ENCODE data around the gene FOXN3. TPM values are rescaled to one million over a fixed set of nuclear protein-coding genes. Genes with fewer than 3 reads are reported as not detected.

The FOXN3 gene
- total RNA-seq, 2 donors from 2014 or later = 53.9 to 141 TPM

DNA sequence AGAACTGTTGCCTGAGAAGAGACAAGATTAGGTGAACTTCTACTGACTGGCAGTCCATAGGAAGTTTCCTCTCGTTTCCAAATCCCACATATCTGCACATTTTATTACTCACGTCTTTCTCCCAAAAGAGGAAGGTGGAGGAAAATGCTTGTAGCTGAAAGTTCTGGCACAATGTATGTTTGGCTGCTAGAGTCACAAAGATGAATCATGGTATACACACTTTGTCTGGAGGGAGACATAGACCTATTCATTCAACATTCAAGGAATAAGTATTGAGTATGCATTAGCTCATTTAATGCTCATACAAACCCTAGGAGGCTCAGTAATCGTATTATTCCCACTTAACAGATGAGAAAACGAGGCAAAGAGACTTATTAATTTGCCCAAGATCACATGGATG, 291.8 kb downstream of the FOXN3 start:
- no peaks in the 10 kb centered on the region for H3K27me3 ChIP-seq (replicated peaks; ENCODE audit: insufficient read depth)
- WGBS = 69% methylated on average over 4 of the region's 4 CpGs
- intact Hi-C loops (cut with DNase I) = no loop called here
- no peaks in the 10 kb centered on the region for H3K4me1 ChIP-seq (replicated peaks)
- H3K9me3 ChIP-seq = no peaks in the 10 kb centered on the region
- H3K4me3 ChIP-seq = no peak overlapping the region
- DNase-seq (ENCODE audit: low spot score) = no peak
- H3K27ac ChIP-seq = no peak overlapping the region
- no peak for TF ChIP-seq POLR2AphosphoS5 (IDR thresholded peaks at IDR 0.05)
- no peak for TF ChIP-seq POLR2A (IDR thresholded peaks at IDR 0.05)
- H3K36me3 ChIP-seq = no peaks in the 10 kb centered on the region

DNA sequence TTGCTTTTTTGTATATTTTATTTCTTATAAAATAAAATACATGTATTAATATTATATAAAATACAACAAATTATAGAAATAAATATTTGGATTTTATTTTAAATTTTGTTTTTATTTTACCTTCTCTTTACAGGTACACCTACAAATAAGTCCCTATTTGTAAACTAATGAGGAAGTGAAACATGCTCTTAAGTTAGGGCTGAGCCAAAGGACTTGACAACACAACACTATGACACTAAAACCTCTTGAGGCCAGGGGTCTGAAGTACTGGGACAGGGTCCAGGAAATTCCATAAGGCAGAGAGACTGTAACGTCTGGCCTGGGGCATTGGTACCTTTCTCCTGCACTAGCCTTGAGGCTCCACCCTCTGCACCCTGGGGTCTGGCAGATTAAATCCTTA, 293.2 kb downstream of the FOXN3 start:
- intact Hi-C loops (cut with DNase I) = no loop called here
- Histone ChIP-seq H3K4me1 (replicated peaks) (no peaks in the 10 kb centered on the region), H3K27me3 (replicated peaks; ENCODE audit: insufficient read depth) (no peaks in the 10 kb centered on the region), H3K36me3 (no peaks in the 10 kb centered on the region), H3K4me3 (no peak overlapping the region), H3K27ac (no peak overlapping the region), H3K9me3 (no peaks in the 10 kb centered on the region)
- no peak for DNase-seq (ENCODE audit: low spot score)
- WGBS = 65% methylated on average over 1 of the region's 1 CpG
- TF ChIP-seq POLR2A (IDR thresholded peaks at IDR 0.05) (no peak), POLR2AphosphoS5 (IDR thresholded peaks at IDR 0.05) (no peak)
- TF ChIP-seq, protein P1, sequence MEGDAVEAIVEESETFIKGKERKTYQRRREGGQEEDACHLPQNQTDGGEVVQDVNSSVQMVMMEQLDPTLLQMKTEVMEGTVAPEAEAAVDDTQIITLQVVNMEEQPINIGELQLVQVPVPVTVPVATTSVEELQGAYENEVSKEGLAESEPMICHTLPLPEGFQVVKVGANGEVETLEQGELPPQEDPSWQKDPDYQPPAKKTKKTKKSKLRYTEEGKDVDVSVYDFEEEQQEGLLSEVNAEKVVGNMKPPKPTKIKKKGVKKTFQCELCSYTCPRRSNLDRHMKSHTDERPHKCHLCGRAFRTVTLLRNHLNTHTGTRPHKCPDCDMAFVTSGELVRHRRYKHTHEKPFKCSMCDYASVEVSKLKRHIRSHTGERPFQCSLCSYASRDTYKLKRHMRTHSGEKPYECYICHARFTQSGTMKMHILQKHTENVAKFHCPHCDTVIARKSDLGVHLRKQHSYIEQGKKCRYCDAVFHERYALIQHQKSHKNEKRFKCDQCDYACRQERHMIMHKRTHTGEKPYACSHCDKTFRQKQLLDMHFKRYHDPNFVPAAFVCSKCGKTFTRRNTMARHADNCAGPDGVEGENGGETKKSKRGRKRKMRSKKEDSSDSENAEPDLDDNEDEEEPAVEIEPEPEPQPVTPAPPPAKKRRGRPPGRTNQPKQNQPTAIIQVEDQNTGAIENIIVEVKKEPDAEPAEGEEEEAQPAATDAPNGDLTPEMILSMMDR (IDR thresholded peaks at IDR 0.05) = no peak

DNA sequence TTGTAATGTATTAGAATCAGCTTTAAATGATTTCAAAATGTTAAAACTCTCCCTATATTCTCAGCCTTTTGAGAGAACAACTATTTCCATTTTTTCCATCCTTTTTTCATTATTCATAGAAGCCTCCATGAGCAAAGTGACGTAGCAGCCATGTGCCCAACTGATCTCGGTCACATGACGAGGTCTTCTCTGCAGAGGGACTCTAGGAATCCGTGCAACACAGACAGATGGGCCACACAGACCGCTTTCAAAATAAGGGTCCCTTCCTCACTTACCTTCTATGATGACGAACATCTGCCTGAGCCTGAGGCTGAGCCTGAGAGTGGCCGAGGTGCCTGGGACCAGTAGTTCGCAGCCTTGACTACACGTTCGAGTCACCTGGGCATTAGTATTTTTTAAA, 293.8 kb downstream of the FOXN3 start:
- Histone ChIP-seq H3K4me1 (replicated peaks) (no peaks in the 10 kb centered on the region), H3K4me3 (no peak overlapping the region), H3K27ac (no peak overlapping the region), H3K36me3 (no peaks in the 10 kb centered on the region), H3K27me3 (replicated peaks; ENCODE audit: insufficient read depth) (no peaks in the 10 kb centered on the region), H3K9me3 (no peaks in the 10 kb centered on the region)
- intact Hi-C loops (cut with DNase I) = no loop called here
- TF ChIP-seq POLR2A (IDR thresholded peaks at IDR 0.05) = no peak
- TF ChIP-seq, protein P1 (IDR thresholded peaks at IDR 0.05) = no peak
- no peak for TF ChIP-seq POLR2AphosphoS5 (IDR thresholded peaks at IDR 0.05)
- WGBS = 93% methylated on average over 10 of the region's 10 CpGs
- DNase-seq (ENCODE audit: low spot score) = no peak

DNA sequence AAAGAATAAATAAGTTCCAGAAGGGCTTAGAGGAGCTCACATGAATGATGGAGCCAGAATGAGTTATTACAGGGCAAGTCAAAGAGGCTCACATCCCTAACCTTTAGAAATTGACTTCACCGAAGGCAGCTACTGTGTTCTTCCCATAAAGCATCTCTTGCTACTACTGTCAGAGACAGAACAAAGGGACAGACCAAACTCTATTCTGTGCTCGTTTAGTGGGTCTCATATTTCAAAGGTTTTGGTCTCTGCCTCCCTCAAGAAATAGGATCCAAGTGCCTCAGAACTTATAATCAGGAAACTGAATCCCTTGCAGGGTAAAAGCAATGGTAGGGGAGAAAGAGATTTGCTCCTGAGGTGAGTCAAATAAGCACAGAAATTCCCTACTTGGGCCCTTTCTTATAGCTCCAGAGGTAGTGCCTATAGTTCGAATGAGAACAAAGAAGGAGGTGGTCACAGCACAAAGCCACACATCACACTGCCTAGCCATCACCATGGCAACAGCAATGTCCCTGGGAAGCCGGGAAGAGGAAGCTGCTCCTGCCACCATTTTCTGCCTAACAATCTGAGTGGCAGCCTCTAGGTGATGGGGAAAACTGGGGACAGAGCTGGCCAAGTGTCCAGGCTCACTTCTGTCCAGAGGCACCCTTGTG, 294.9 kb downstream of the FOXN3 start:
- Histone ChIP-seq H3K27ac (no peak overlapping the region), H3K36me3 (no peaks in the 10 kb centered on the region), H3K4me3 (no peak overlapping the region), H3K4me1 (replicated peaks) (no peaks in the 10 kb centered on the region), H3K27me3 (replicated peaks; ENCODE audit: insufficient read depth) (no peaks in the 10 kb centered on the region), H3K9me3 (no peaks in the 10 kb centered on the region)
- 19% methylated on average over 4 of the region's 4 CpGs for WGBS
- TF ChIP-seq POLR2AphosphoS5 (IDR thresholded peaks at IDR 0.05) = no peak
- TF ChIP-seq, protein P1 (IDR thresholded peaks at IDR 0.05) = no peak
- no peak for TF ChIP-seq POLR2A (IDR thresholded peaks at IDR 0.05)
- no peak for DNase-seq (ENCODE audit: low spot score)
- intact Hi-C loops (cut with DNase I) = no loop called here

DNA sequence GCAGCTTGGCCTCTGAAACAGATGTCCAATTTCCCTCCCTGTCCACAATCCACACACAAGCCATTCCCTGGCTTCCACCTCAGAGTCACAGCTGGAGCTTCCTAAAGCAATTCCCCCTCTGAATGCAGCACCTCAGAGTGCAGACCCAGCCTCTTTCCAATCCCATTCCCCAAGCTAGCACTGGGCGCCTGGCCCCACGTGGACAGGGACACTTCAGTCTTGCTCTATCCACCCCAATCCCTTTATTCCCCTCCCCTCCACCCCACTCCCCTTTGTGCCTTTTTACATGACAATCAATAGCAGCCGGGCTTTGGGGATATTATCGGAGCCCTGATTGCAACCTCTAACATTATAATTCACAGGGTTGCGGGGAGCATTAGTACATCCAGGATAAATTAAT, 300.0 kb downstream of the FOXN3 start:
- Histone ChIP-seq H3K4me3 (no peak overlapping the region), H3K4me1 (replicated peaks) (no peaks in the 10 kb centered on the region), H3K27ac (no peak overlapping the region), H3K36me3 (no peaks in the 10 kb centered on the region), H3K27me3 (replicated peaks; ENCODE audit: insufficient read depth) (no peaks in the 10 kb centered on the region), H3K9me3 (no peaks in the 10 kb centered on the region)
- TF ChIP-seq, protein P1 (IDR thresholded peaks at IDR 0.05) = no peak
- TF ChIP-seq POLR2A (IDR thresholded peaks at IDR 0.05) (no peak), POLR2AphosphoS5 (IDR thresholded peaks at IDR 0.05) (no peak)
- 72% methylated on average over 5 of the region's 5 CpGs for WGBS
- intact Hi-C loops (cut with DNase I) = no loop called here
- no peak for DNase-seq (ENCODE audit: low spot score)
